Adrenal gland (tissue), 5 donors: Measurements from ENCODE around the gene DEPDC4.

Experiments
- CTCF ChIP-seq, 6 experiments: fragments of 450-650 bp in 4 of 6; fragments of 200-600 bp in 2 of 6; sonication (generic) in 1 of 6; IDR thresholded peaks; 1 replicate in 5 of 6; 2 replicates in 1 of 6; pipeline versions ENCODE4 v1.5.1 to v1.8.0; 2016 to 2021; ENCODE audit warnings: antibody characterized with exemption in 6 of 6, mild to moderate bottlenecking in 2 of 6, moderate library complexity in 1 of 6
- POLR2A ChIP-seq, 2 donors: fragments of 450-650 bp; IDR thresholded peaks; one replicate each; pipeline ENCODE4 v1.6.1; 2017; ENCODE audit warnings: antibody characterized with exemption in 2 of 2, mild to moderate bottlenecking in 2 of 2, moderate library complexity in 1 of 2
- donor health status: DM: no; HTN: no; CAD: no.

DNA sequence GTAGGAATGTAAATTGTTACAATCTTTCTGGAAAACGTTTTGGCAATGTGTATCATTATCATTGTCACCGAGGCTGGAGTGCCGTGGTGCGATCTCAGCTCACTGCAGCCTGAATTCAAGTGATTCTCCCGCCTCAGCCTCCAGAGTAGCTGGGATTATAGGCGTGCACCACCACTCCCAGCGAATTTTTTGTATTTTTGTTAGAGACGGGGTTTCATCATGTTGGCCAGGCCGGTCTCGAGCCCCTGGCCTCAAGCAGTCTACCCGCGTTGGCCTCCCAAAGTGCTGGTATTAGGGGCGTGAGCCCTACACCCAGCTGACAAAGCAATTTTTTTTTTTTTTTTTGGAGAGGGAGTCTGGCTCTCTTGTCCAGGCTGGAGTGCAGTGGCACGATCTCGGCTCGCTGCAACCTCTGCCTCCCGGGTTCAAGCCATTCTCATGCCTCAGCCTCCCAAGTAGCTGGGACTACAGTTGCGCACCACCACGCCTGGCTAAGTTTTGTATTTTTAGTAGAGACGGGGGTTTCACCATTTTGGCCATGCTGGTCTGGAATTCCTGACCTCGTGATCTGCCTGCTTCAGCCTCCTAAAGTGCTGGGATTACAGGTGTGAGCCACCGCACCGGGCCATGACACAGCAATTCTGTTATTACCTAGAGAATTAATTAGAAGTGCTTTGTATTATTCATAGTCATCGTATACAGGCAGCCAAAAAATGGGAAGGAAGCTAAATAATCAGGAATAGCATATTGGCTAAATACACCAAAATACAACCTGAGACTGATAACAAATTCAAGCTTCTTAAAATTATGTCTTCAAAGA lies 65.1 kb downstream of the DEPDC4 start:
- no peak for TF ChIP-seq POLR2A (IDR thresholded peaks at IDR 0.05)
- no peak for TF ChIP-seq CTCF (IDR thresholded peaks at IDR 0.05)
